Measurements from ENCODE around the gene TMPRSS12.
"Not testable (repeated sequence)": the region's sequence is repeated elsewhere in the genome, so short reads cannot be mapped to it uniquely, and the experiment has no call there.

TMPRSS12 gene, protein sequence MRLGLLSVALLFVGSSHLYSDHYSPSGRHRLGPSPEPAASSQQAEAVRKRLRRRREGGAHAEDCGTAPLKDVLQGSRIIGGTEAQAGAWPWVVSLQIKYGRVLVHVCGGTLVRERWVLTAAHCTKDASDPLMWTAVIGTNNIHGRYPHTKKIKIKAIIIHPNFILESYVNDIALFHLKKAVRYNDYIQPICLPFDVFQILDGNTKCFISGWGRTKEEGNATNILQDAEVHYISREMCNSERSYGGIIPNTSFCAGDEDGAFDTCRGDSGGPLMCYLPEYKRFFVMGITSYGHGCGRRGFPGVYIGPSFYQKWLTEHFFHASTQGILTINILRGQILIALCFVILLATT

DNA sequence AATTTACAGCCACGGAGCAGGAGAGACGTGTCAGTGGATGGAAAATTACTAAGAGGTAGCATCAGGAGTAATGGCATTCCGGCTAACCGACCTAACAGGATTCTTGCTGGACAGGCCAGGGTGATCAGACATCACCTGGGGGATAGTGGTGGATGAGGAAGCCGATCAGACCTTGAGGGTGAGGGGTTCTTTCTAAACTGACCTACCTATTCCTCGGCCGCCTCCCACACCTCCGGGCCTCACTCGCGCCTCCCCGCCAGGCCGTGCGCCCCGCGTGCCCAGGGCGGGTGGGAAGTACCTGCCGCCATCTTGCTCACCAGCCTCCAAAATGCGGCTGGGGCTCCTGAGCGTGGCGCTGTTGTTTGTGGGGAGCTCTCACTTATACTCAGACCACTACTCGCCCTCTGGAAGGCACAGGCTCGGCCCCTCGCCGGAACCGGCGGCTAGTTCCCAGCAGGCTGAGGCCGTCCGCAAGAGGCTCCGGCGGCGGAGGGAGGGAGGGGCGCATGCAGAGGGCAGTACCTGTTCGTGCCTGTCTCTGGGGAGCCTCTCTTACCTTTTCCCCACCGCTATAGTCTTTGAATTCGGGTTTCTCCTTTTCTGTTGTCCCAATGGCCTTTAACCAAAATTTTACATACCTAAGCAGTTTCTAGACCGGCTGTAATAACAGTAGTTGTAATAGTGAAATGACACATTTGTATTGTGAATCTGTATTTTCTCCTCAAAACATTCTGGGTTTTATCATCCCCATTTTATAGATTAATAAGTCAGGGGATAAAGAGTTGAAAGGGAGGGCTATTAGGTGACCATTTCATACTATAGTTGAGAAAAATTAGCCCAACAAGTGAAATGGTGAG, at the start of gene TMPRSS12:
Gene TMPRSS12 (plus strand): TSS at position 290 of the 857 bp plus-strand sequence. CDS start 39 bp downstream, at position 329.
- H3K36me3 Mint-ChIP-seq = peaks cover 4% of the 10 kb centered on the region
- DNase-seq = no peak
- peaks cover 20% of the 10 kb centered on the region for H3K27me3 Mint-ChIP-seq
- no peak within 1 kb of the TSS for H3K27ac Mint-ChIP-seq
- H3K4me1 Mint-ChIP-seq = no peaks in the 10 kb centered on the region
- no peak within 1 kb of the TSS for H3K4me3 Mint-ChIP-seq
- CTCF ChIA-PET = no interaction called here
- H3K9me3 Mint-ChIP-seq = peaks cover 9% of the 10 kb centered on the region

DNA sequence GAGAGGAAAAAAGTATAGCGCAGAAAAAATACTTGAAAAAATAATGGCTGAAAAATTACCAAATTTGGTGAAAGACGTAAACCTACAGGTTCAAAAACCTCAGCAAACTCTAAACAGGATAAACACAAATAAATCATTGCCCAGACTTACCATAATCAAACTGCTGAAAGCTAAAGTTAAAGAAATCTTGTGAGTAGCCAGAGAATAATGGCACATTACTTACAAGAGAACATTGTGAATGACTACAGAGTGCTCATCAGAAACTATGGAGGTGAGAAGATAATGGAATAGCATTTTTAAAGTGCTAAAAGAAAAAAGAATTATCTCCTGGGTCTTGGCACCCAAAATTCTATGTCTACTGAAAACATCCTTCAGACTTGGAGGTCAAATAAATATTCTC, 42.8 kb upstream of the TMPRSS12 start:
- CTCF ChIA-PET = no interaction called here

DNA sequence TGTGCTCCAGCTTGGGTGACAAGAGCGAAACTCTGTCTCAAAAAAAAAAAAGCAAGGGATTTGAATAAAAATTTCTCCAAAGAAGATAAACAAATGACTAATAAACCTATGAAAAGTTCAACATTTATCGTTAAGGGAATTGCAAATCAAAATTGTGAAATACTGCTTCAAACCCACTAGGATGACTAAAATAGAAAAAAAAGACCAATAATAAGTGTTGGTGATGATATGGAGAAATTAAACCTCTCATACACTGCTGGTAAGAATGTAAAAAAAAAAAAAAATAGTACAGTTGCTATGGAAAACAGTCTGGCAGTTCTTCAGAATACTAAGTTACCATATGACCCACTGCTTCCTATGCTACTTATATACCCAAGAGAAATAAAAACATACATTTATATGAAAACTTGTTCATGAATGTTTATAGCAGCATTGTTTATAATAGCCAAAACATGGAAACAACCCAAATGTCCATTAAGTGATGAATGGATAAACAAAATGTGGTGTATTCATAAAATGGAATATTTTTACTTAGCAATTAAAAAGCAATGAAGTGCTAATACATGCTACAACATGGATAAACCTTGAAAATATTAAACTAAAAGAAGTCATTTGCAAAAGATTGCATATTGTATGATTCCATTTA, 39.4 kb upstream of the TMPRSS12 start:
- Mint-ChIP-seq H3K4me3 (no peak overlapping the region), H3K36me3 (peaks cover 35% of the 10 kb centered on the region), H3K9me3 (peaks cover 13% of the 10 kb centered on the region), H3K27ac (no peak overlapping the region), H3K27me3 (no peaks in the 10 kb centered on the region), H3K4me1 (no peaks in the 10 kb centered on the region)
- CTCF ChIA-PET = no interaction called here
- no peak for DNase-seq

More for the DNA sequence above, 42.8 kb upstream of the TMPRSS12 start:
- H3K4me3 Mint-ChIP-seq = no peak overlapping the region
- no peaks in the 10 kb centered on the region for H3K27me3 Mint-ChIP-seq
- peaks cover 14% of the 10 kb centered on the region for H3K9me3 Mint-ChIP-seq
- DNase-seq = no peak
- no peak overlapping the region for H3K27ac Mint-ChIP-seq
- no peaks in the 10 kb centered on the region for H3K4me1 Mint-ChIP-seq
- peaks cover 64% of the 10 kb centered on the region for H3K36me3 Mint-ChIP-seq

DNA sequence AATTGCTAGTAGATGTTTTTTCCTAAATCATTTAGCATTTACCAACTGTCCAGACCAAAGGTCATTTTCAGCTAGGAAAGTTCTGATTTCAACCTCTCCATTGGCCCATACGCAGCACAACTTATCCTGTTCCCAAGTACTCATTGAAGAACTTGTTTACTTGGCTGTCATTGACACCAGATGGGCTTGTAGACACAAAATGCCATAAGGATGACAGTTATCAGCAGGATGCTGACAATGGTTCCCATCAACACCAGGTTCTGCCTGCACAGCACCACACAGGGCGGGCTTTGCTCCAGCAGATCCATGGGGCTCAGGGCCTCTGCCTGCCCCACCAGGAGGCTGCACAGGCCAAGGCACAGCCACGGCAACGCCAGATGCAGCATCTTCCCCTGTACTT, 36.5 kb upstream of the TMPRSS12 start:
- Mint-ChIP-seq H3K4me3 (no peak overlapping the region), H3K36me3 (peaks cover 19% of the 10 kb centered on the region), H3K27me3 (no peaks in the 10 kb centered on the region), H3K9me3 (no peaks in the 10 kb centered on the region), H3K4me1 (no peaks in the 10 kb centered on the region), H3K27ac (no peak overlapping the region)
- CTCF ChIA-PET = no interaction called here
- no peak for DNase-seq

DNA sequence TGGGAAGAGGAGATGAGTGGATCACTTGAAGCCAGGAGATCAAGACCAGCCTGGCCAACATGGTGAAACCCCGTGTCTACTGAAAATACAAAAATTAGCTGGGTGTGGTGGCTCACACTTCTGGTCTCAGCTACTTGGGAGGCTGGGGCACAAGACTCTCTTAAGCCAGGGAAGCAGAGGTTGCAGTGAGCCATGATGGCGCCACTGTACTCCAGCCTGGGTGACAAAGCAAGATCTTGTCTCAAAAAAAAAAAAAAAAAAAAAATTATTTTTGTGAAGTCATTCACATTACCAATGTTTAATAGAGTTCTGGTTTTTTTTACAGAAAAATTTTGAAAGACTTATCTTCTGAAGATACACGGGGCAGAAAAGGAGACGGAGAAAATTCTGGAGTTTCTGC, 33.6 kb upstream of the TMPRSS12 start:
- DNase-seq, H3K27me3 Mint-ChIP-seq, H3K4me1 Mint-ChIP-seq, H3K9me3 Mint-ChIP-seq, H3K27ac Mint-ChIP-seq, CTCF ChIA-PET, H3K4me3 Mint-ChIP-seq: not testable (repeated sequence)
- H3K36me3 Mint-ChIP-seq = peaks cover 26% of the 10 kb centered on the region

DNA sequence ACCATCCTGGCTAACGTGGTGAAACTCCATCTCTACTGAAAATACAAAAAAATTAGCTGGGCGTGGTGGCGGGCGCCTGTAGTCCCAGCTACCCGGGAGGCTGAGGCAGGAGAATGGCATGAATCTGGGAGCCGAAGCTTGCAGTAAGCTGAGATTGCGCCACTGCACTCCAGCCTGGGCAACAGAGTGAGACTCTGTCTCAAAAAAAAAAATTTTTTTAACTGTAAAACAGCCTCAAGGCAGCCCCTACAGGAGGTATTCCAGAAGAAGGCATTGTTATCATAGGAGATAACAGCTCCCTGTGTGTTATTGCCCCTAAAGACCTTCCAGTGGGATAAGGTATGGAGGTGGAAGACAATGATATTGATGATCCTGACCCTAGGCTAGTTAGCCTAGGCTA, 27.8 kb upstream of the TMPRSS12 start:
- H3K27me3 Mint-ChIP-seq, H3K27ac Mint-ChIP-seq, H3K4me1 Mint-ChIP-seq, H3K4me3 Mint-ChIP-seq, DNase-seq, H3K9me3 Mint-ChIP-seq: not testable (repeated sequence)
- CTCF ChIA-PET = interaction anchor here (1.3 kb wide), 1 partner anchor 211 kb away, joined by 3 read pairs; the partner anchor contains the start of gene SLC11A2
- H3K36me3 Mint-ChIP-seq = peaks cover 51% of the 10 kb centered on the region

DNA sequence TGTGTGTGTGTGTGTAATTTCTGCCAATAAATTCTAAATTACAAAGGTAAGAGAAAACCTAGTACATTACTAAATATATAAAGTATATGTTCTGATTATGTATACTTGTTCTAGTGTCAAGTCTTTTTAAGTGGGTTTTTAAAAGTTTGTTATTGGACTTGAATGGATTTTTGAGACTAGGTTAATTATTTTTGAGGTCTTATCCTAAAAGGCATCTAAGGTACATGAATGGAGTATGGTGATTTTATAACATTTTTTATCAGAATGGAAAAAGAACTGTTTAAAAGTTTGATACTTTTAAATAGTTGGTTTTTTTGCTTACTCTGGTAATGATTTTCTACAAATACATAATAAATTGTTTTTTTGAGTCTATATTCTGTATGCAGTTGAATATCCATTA, 22.5 kb upstream of the TMPRSS12 start:
- CTCF ChIA-PET = no interaction called here
- no peak overlapping the region for H3K27ac Mint-ChIP-seq
- H3K36me3 Mint-ChIP-seq = peaks cover 31% of the 10 kb centered on the region
- H3K4me1 Mint-ChIP-seq = peaks cover 3% of the 10 kb centered on the region
- DNase-seq = no peak
- H3K27me3 Mint-ChIP-seq = no peaks in the 10 kb centered on the region
- H3K4me3 Mint-ChIP-seq = no peak overlapping the region
- H3K9me3 Mint-ChIP-seq = no peaks in the 10 kb centered on the region

DNA sequence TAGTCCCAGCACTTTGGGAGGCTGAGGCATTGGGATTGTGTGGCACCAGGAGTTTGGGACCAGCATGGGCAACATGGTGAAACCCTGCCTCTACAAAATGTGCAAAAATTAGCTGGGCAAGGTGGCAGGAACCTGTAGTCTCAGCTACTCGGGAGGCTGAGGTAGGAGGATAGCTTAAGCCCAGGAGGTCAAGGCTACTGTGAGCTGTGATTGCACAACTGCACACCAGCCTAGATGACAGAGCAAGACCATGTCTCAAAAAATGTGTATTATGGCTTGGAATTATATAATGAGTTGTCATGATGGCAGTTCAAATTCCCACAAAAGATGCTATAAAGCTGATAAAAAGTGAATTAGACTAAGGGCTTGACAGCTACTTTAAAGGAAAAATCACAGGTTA, 20.6 kb upstream of the TMPRSS12 start:
- no peaks in the 10 kb centered on the region for H3K27me3 Mint-ChIP-seq
- no peak overlapping the region for H3K4me3 Mint-ChIP-seq

DNA sequence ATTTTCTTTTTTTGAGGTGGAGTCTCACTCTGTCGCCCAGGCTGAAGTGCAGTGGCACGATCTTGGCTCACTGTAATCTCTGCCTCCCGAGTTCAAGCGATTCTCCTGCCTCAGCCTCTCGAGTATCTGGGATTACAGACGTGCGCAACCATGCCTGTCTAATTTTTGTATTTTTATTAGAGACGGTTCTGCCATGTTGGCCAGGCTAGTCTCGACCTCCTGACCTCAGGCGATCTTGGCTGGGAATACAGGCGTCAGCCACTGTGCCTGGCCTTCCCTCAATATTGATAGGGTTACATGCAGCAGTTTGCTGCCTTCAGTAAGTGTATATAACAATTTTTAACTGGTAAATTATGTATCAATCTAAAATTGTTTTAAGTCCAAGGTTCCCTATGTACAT, 19.0 kb upstream of the TMPRSS12 start:
- H3K27ac Mint-ChIP-seq, H3K9me3 Mint-ChIP-seq, H3K27me3 Mint-ChIP-seq, H3K36me3 Mint-ChIP-seq, H3K4me1 Mint-ChIP-seq, DNase-seq, H3K4me3 Mint-ChIP-seq: not testable (repeated sequence)
- CTCF ChIA-PET = interaction anchor here (1.5 to 5.4 kb wide), 2 partner anchors 59 to 162 kb away, joined by 3 to 45 read pairs; partner anchors contain the start of gene ATF1

More for the DNA sequence above, 20.6 kb upstream of the TMPRSS12 start:
- Mint-ChIP-seq H3K9me3 (no peaks in the 10 kb centered on the region), H3K4me1 (peaks cover 5% of the 10 kb centered on the region), H3K36me3 (peaks cover 17% of the 10 kb centered on the region), H3K27ac (no peak overlapping the region)
- CTCF ChIA-PET = interaction anchor here (0.8 to 1.0 kb wide), 2 partner anchors 57 to 165 kb away, joined by 3 to 4 read pairs; no protein-coding TSS in a partner anchor
- no peak for DNase-seq

DNA sequence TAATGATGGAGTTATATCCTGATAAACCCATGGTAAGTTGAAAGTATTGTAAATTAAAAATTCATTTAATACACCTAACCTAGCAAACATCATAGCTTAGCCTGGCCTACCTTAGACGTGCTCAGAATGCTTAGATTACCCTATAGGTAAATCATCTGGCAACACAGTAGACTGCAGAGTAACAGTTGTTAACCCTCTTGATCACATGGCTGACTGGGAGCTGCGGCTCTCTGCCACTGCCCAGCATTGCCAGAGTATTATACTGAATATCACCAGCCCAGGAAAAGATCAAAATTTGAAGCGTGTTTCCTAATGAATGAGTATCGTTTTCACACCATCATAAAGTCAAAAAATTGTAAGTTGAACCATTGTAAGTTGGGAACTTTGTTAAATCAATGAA, 17.8 kb upstream of the TMPRSS12 start:
- Mint-ChIP-seq H3K9me3 (no peaks in the 10 kb centered on the region), H3K27me3 (peaks cover 11% of the 10 kb centered on the region), H3K27ac (peak overlapping the region; percentile 54), H3K4me1 (peaks cover 5% of the 10 kb centered on the region), H3K36me3 (no peaks in the 10 kb centered on the region), H3K4me3 (no peak overlapping the region)
- no peak for DNase-seq
- CTCF ChIA-PET = interaction anchor here (0.6 to 5.4 kb wide), 8 partner anchors 60 to 516 kb away, joined by 3 to 45 read pairs (median 4); partner anchors contain the start of gene ATF1

DNA sequence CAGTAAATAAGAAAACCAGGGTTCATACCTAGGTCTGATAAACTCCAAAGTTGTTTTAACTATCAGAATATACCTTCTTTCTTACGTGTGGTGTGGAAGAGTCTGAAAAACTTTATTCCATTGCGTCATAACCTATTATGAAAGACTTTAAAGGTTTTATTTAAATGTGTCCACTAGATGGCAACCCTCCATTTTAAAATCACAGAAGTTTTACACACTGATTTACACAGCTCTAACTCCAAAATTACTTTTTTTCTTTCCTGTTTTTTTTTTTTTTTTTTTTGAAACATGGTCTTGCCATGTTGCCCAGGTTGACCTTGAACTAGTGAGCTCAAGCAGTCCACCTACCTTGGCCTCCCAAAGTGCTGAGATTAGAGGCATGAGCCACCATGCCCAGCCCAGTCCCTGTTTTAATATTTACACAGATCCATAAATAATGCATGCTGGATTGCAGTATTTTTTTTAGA, 17.3 kb upstream of the TMPRSS12 start:
- H3K27ac Mint-ChIP-seq = peak overlapping the region; percentile 54
- peaks cover 11% of the 10 kb centered on the region for H3K27me3 Mint-ChIP-seq
- DNase-seq = no peak
- H3K36me3 Mint-ChIP-seq = no peaks in the 10 kb centered on the region
- no peak overlapping the region for H3K4me3 Mint-ChIP-seq
- H3K4me1 Mint-ChIP-seq = peaks cover 5% of the 10 kb centered on the region
- CTCF ChIA-PET = interaction anchor here (0.6 to 5.4 kb wide), 12 partner anchors 61 to 525 kb away, joined by 3 to 45 read pairs (median 4); partner anchors contain the start of gene ATF1
- H3K9me3 Mint-ChIP-seq = no peaks in the 10 kb centered on the region

DNA sequence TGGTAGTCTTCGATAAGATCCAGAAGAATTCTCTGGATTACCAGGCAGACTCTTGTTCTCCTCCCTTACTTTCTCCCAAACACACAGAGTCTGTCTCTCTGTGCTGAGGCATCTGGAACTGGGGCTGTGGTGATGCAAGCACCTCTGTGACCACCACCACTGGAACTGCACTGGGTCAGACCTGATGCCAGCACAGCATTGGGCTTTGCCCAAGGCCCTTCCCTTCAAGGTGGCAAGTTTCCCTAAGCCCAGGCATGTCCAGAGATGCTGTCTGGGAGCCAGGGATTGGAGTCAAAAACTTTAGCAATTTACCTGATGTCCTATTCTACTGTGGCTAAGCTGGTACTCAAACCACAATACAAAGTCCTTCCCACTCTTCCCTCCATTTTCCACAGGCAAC, 14.6 kb upstream of the TMPRSS12 start:
- DNase-seq = no peak
- Mint-ChIP-seq H3K4me1 (peaks cover 5% of the 10 kb centered on the region), H3K36me3 (peaks cover 1% of the 10 kb centered on the region), H3K27me3 (peaks cover 14% of the 10 kb centered on the region), H3K9me3 (peaks cover 6% of the 10 kb centered on the region), H3K27ac (no peak overlapping the region), H3K4me3 (no peak overlapping the region)
- CTCF ChIA-PET = interaction anchor here (0.6 to 5.4 kb wide), 3 partner anchors 152 to 200 kb away, joined by 3 to 45 read pairs (median 26); no protein-coding TSS in a partner anchor

DNA sequence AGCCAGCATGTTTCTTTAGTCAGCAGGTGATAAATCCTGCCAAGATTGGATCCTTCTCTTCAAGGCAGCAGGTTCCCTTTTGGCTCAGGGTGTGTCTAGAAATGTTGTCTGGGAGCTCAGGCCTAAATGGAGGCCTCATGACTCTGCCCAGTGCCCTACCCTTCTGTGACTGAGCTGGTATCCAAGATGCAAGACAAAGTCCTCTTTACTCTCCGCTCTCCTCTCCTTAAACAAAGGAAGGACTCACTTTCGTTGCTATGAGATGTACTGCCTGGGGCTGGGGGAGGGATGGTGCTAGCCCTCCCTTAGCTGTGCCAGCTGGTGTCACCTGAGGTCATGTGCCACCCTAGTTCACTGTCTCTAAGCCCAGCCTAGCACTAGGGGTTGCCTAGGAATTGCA, 13.8 kb upstream of the TMPRSS12 start:
- CTCF ChIA-PET = interaction anchor here (0.6 to 5.4 kb wide), 3 partner anchors 152 to 197 kb away, joined by 3 to 45 read pairs (median 4); partner anchors contain the start of gene SLC11A2
- peaks cover 15% of the 10 kb centered on the region for H3K27me3 Mint-ChIP-seq

DNA sequence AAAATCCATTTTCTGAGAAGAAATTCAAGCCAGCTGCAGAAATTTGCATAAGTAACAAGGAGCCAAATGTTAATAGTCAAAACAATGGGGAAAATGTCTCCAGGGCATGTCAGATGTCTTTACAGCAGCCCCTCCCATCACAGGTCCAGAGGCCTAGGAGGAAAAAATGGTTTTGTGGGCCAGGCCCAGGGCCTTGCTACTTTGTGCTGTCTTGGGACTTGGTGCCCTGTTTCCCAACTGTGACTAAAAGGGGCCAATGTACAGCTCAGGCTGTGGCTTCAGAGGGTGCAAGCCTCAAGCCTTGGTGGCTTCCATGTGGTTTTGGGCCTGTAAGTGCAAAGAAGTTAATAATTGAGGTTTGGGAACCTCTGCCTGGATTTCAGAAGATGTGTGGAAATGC, 8.9 kb upstream of the TMPRSS12 start:
- H3K36me3 Mint-ChIP-seq, H3K4me3 Mint-ChIP-seq, H3K4me1 Mint-ChIP-seq, CTCF ChIA-PET, H3K27ac Mint-ChIP-seq, DNase-seq: not testable (repeated sequence)
- Mint-ChIP-seq H3K9me3 (peaks cover 23% of the 10 kb centered on the region), H3K27me3 (peaks cover 17% of the 10 kb centered on the region)

More for the DNA sequence above, 13.8 kb upstream of the TMPRSS12 start:
- no peak for DNase-seq
- Mint-ChIP-seq H3K36me3 (peaks cover 1% of the 10 kb centered on the region), H3K4me3 (no peak overlapping the region), H3K9me3 (peaks cover 12% of the 10 kb centered on the region), H3K27ac (no peak overlapping the region), H3K4me1 (peaks cover 5% of the 10 kb centered on the region)
